HG03565 (cell line): ENCODE measurements around the gene PRTN3.

Source experiments
- ATAC-seq: cut with Tn5 transposase; IDR thresholded peaks from one replicate; pipeline ENCODE4 v1.9.1; 2021; ENCODE audit warnings: mild to moderate bottlenecking, moderate library complexity; ENCODE audit not compliant: unreplicated experiment

Gene PRTN3

GRCh38 chr19:896434-896833 lies 55.6 kb downstream of the PRTN3 start:
- ATAC-seq: no peak

- ATAC-seq: no peak
Measured at GRCh38 chr19:896999-897398, 56.2 kb downstream of the PRTN3 start.

- no peak for ATAC-seq
Measured at GRCh38 chr19:897442-898039, 56.7 kb downstream of the PRTN3 start.
